Measurements from ENCODE around the gene GDF2.
A peak's percentile ranks its signal among the peaks of the same experiment; 100 is the strongest.

Gene GDF2

DNA sequence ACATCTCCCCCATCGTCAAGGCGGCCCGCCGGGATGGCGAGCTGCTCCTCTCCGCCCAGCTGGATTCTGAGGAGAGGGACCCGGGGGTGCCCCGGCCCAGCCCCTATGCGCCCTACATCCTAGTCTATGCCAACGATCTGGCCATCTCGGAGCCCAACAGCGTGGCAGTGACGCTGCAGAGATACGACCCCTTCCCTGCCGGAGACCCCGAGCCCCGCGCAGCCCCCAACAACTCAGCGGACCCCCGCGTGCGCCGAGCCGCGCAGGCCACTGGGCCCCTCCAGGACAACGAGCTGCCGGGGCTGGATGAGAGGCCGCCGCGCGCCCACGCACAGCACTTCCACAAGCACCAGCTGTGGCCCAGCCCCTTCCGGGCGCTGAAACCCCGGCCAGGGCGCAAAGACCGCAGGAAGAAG is 12.2 kb upstream of the GDF2 start:
- Mint-ChIP-seq H3K27me3 (peaks cover 0 to 6% of the 10 kb centered on the region in 2 donors), H3K4me1 (ENCODE audit: low read depth in 2 of 2) (peaks cover 0 to 13% of the 10 kb centered on the region in 2 donors), H3K27ac (no peak overlapping the region)

DNA sequence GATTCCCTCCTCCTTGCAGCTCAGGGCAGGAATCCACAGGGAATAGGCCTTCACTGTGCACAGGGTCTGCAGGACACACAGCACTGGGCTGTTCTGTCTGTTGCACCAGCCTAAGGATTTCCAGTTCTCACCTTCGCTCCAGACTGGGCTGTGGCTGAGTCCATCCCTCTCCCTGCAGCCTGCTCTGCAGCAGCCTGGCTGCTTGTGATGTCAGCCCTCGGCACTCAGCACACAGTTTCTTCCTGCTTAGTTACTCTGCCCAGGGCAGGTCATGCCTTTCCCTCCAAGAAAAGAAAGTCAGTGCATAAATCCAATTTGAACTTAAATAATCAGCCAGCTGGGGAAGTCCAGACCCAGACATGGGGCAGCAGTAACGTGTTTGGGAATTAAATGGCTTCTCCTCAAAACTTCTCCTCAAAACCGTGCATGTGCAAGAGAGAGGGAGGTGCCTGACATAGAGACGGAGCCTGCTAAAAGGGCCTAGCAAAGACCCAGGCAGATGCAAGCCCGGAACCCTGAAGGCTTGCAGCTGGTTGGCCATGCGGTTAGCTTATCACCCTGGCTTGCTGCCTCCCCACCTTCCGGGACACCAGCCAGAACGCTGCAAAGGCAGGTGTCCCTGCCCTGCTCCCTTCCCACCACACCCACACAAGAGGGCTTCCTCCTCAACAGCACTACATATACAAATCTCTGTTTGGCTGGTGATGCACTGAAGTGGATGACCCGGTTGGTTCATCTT is 10.9 kb upstream of the GDF2 start:
- H3K27me3 Mint-ChIP-seq: peaks cover 0 to 6% of the 10 kb centered on the region in 2 donors
- H3K27ac Mint-ChIP-seq: no peak overlapping the region
- peak; percentile 5 to 25 (median 18) for DNase-seq
- no peaks in the 10 kb centered on the region for H3K36me3 Mint-ChIP-seq (ENCODE audit: insufficient read depth)
- ATAC-seq (replicated peaks): peak; percentile 73
- H3K4me1 Mint-ChIP-seq (ENCODE audit: low read depth in 2 of 2): peaks cover 0 to 13% of the 10 kb centered on the region in 2 donors
- peak overlapping the region; percentile 17 to 51 for H3K4me3 Mint-ChIP-seq
- H3K9me3 Mint-ChIP-seq: no peaks in the 10 kb centered on the region

More for the DNA sequence above, 12.2 kb upstream of the GDF2 start:
- Mint-ChIP-seq H3K9me3 (no peaks in the 10 kb centered on the region), H3K36me3 (ENCODE audit: insufficient read depth) (no peaks in the 10 kb centered on the region), H3K4me3 (no peak overlapping the region)
- ATAC-seq (replicated peaks): no peak
- no peak for DNase-seq

DNA sequence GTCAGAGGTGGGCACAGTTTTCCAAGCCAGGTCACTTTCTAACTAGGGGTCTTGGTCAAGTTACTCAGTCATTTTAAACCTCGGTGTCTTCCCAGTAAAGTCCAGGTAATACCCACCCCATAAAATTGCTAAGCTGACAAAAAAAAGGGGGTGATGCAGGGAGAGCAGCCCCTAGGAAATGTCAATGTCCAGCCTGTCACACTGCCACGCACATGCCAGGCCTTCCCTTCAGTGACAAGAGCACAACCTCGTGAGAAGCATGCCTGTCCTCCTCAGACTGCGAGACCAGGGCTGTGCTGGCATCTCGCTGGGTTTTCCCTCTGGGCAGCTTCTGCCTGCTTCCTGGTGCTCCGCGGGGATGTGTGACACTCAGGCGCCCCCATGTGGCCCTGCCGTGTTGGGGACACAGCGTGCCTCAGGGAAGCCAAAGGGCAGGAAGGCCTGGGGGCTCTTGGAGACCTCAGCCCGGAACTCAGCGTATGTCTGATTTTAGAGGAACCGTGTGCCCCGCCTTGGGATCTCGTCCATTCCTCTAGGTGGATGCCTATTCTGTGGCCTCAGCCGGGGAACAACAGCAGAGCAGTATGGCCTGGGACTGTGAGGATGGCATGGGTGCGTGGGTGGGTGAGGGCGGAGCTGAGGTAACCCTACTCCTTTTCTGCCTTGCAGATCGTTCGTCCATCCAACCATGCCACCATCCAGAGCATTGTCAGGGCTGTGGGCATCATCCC is 10.2 kb upstream of the GDF2 start:
- DNase-seq: peak; percentile 41 to 65 (median 49)
- peak; percentile 81 for ATAC-seq (replicated peaks)
- Mint-ChIP-seq H3K9me3 (no peaks in the 10 kb centered on the region), H3K36me3 (ENCODE audit: insufficient read depth) (no peaks in the 10 kb centered on the region), H3K27me3 (peaks cover 0 to 6% of the 10 kb centered on the region in 2 donors), H3K4me1 (ENCODE audit: low read depth in 2 of 2) (peaks cover 0 to 13% of the 10 kb centered on the region in 2 donors), H3K4me3 (peak overlapping the region; percentile 17 to 51), H3K27ac (no peak overlapping the region)

DNA sequence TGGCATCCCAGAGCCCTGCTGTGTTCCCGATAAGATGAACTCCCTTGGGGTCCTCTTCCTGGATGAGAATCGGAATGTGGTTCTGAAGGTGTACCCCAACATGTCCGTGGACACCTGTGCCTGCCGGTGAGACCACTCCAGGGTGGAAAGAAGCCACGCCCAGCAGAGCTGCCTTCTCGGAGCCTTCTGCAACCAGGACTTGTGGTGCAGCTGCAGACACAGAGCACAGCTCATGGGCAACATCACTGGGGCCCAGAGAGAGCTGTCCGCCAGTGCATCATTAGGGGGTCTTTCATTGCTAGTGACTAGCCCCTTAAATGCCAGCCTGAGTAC is 9.6 kb upstream of the GDF2 start:
- no peaks in the 10 kb centered on the region for H3K36me3 Mint-ChIP-seq (ENCODE audit: insufficient read depth)
- no peak overlapping the region for H3K4me3 Mint-ChIP-seq
- no peak overlapping the region for H3K27ac Mint-ChIP-seq
- DNase-seq (no peak), ATAC-seq (replicated peaks) (no peak)
- no peaks in the 10 kb centered on the region for H3K9me3 Mint-ChIP-seq
- peaks cover 0 to 6% of the 10 kb centered on the region in 2 donors for H3K27me3 Mint-ChIP-seq
- H3K4me1 Mint-ChIP-seq (ENCODE audit: low read depth in 2 of 2): peaks cover 0 to 13% of the 10 kb centered on the region in 2 donors

DNA sequence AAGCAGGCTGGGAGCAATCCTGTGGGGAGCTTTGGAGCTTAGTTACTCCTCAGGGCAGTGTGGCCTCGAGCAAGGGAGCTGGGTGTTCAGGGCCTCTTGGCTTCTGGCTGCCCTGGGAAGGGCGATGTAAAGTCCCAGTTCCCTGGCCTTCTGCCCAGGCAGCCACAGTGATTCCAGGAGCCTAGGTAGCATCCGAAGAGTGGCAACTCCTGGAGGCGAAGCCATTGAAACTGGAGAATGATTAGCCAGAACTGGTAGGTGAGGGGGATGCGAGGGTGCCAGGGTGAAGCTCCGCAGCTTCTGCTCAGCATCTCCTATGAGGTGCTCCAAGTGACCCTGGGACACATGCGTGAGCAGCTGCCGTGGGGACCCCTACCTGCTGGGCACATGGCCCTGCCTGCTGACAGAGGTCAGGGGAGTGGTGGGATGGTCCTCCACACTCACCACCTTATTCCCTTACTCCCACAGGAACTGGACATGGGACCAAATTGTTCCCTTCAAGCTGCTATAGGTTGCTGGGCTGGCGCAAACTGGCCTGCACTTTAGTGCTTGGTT is 7.8 kb upstream of the GDF2 start:
- no peak for ATAC-seq (replicated peaks)
- Mint-ChIP-seq H3K9me3 (no peaks in the 10 kb centered on the region), H3K4me1 (ENCODE audit: low read depth in 2 of 2) (peaks cover 0 to 13% of the 10 kb centered on the region in 2 donors), H3K27ac (no peak overlapping the region), H3K4me3 (no peak overlapping the region), H3K36me3 (ENCODE audit: insufficient read depth) (no peaks in the 10 kb centered on the region), H3K27me3 (peaks cover 0 to 1% of the 10 kb centered on the region in 2 donors)
- DNase-seq: no peak

DNA sequence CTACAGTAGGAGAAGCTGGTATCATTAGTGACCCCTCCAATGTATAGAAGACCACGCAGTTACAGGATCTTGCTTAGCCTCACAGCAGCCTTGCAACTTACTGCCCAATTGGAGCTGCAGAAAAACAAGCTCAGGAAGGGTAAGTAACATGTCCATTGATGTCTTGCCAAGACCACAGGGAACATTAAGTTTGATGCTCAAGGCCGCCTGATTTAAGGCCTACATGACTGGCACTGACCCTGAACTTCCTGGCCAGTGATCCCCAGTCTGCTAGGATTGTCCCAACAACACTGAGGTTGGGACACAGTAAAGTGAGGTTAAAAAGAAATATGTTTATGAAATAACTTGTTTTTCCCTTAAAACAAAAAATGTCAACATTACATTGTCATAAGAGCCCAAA is 6.8 kb upstream of the GDF2 start:
- no peak for ATAC-seq (replicated peaks)
- no peaks in the 10 kb centered on the region for H3K9me3 Mint-ChIP-seq
- no peaks in the 10 kb centered on the region for H3K36me3 Mint-ChIP-seq (ENCODE audit: insufficient read depth)
- DNase-seq: no peak
- peaks cover 0 to 13% of the 10 kb centered on the region in 2 donors for H3K4me1 Mint-ChIP-seq (ENCODE audit: low read depth in 2 of 2)
- H3K27me3 Mint-ChIP-seq: no peaks in the 10 kb centered on the region
- H3K27ac Mint-ChIP-seq: no peak overlapping the region
- no peak overlapping the region for H3K4me3 Mint-ChIP-seq

DNA sequence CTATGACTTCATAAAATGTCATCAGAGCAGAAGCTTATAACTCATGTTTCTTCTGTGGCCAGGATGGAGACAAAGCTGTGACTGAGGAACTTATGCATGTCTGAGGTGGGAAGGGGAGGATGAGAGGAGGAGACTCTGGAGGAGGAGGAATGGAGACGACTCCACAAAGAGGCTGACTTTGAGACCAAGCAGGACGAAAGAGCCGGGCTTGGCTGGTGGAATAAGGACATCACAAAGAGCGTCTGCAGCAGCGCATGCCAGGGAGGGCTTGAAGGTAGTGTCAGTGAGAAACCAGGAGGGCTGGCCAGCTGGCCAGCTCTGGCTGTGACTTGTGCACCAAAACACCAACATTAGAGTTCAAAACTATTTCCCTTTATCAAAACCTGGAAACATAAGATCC is 6.1 kb upstream of the GDF2 start:
- peaks cover 0 to 12% of the 10 kb centered on the region in 2 donors for H3K4me1 Mint-ChIP-seq (ENCODE audit: low read depth in 2 of 2)
- ATAC-seq (replicated peaks) (no peak), DNase-seq (no peak)
- H3K36me3 Mint-ChIP-seq (ENCODE audit: insufficient read depth): no peaks in the 10 kb centered on the region
- peaks cover 5 to 6% of the 10 kb centered on the region in 2 donors for H3K27me3 Mint-ChIP-seq
- no peaks in the 10 kb centered on the region for H3K9me3 Mint-ChIP-seq
- H3K27ac Mint-ChIP-seq: no peak overlapping the region
- no peak overlapping the region for H3K4me3 Mint-ChIP-seq

DNA sequence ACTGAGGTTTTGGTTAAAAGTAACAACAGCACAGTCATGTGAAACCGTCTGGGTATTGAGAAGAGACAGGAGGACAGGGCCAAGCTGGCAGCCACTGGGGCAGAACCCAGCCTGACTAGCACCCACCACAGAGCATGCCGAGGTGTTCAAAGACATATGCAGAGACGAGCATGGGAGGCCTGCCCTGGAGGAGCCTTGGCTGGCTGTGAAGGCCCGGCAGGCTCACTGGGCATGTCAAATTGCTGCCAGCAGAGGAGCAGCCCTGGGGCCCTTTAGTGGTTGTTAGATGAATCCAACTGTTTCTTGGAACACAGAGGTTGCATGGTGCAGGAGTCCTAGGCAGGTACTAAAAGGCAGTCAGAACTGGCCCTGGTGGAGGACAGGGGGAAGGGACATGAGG is 5.0 kb upstream of the GDF2 start:
- no peaks in the 10 kb centered on the region for H3K9me3 Mint-ChIP-seq
- DNase-seq (no peak), ATAC-seq (replicated peaks) (no peak)
- no peak overlapping the region for H3K27ac Mint-ChIP-seq
- H3K27me3 Mint-ChIP-seq: peaks cover 14 to 18% of the 10 kb centered on the region in 2 donors
- peaks cover 0 to under 1% of the 10 kb centered on the region in 2 donors for H3K4me1 Mint-ChIP-seq (ENCODE audit: low read depth in 2 of 2)
- H3K36me3 Mint-ChIP-seq (ENCODE audit: insufficient read depth): no peaks in the 10 kb centered on the region
- no peak overlapping the region for H3K4me3 Mint-ChIP-seq

DNA sequence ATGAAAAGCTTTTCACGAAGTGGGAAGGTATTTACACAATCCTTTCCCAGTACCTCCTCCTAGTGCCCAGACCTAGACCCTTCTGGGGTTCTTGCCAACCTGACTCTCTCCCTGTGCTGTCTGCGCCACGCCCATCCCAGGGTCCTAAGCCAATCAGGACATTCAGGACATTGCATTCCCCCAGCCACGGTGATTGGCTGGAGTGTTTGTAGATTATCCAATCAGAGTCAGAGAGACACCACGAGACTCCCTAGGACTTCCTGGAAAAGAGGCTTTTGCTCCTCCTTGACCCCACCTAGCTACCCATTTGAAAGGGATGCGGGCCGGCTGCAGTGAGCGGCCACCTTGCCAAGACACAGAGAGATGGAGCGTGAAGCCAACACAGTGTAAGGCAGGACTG is 3.5 kb upstream of the GDF2 start:
- Mint-ChIP-seq H3K27ac (no peak overlapping the region), H3K27me3 (peaks cover 14 to 22% of the 10 kb centered on the region in 2 donors), H3K4me1 (ENCODE audit: low read depth in 2 of 2) (no peaks in the 10 kb centered on the region), H3K4me3 (no peak overlapping the region), H3K9me3 (no peaks in the 10 kb centered on the region), H3K36me3 (ENCODE audit: insufficient read depth) (no peaks in the 10 kb centered on the region)
- DNase-seq: no peak
- ATAC-seq (replicated peaks): no peak

DNA sequence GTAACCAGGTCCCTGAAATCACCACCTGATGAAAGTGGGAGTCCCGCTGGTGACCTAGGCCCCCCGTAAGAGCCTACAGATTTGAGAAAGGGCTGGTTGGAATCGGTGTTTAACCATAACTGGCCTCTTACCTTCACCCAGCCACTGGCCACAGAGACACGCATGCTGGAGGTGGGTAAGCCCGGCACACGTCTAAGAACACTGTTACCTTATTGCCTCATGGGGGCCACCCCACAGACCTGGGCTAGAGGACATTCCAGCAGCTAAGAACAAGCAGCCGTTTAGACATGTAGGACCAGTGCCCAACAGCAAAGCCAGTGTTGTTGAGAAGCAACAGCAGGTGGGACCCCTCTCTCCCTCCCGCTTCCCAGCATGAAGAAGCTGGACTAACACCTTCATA is 2.5 kb upstream of the GDF2 start:
- Mint-ChIP-seq H3K27me3 (peaks cover 14 to 25% of the 10 kb centered on the region in 2 donors), H3K4me1 (ENCODE audit: low read depth in 2 of 2) (no peaks in the 10 kb centered on the region), H3K9me3 (no peaks in the 10 kb centered on the region), H3K4me3 (no peak overlapping the region), H3K36me3 (ENCODE audit: insufficient read depth) (no peaks in the 10 kb centered on the region), H3K27ac (no peak overlapping the region)
- ATAC-seq (replicated peaks) (no peak), DNase-seq (no peak)

DNA sequence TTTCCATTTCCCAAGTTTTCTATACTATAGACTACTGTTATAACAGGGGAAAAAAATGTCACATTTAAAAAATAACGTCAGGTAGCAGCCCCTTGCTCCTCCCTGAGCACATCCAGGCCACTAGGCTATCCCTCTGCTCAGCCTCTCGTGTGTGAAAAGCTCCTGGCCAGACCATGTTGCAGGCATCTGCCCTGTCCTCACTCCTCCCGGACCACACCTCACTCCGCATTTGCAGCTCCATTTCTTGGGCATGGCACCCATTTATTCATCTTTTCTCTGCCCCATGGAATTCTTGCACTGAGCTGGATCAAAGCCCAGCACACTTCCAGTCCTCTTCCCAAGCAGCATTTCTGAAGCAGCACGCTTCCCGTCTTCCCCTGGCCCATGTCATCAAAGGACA is 1.4 kb upstream of the GDF2 start:
- H3K27me3 Mint-ChIP-seq: peaks cover 14 to 28% of the 10 kb centered on the region in 2 donors
- DNase-seq: no peak
- H3K4me1 Mint-ChIP-seq (ENCODE audit: low read depth in 2 of 2): no peaks in the 10 kb centered on the region
- no peak overlapping the region for H3K4me3 Mint-ChIP-seq
- H3K9me3 Mint-ChIP-seq: no peaks in the 10 kb centered on the region
- no peaks in the 10 kb centered on the region for H3K36me3 Mint-ChIP-seq (ENCODE audit: insufficient read depth)
- no peak for ATAC-seq (replicated peaks)
- H3K27ac Mint-ChIP-seq: no peak overlapping the region

DNA sequence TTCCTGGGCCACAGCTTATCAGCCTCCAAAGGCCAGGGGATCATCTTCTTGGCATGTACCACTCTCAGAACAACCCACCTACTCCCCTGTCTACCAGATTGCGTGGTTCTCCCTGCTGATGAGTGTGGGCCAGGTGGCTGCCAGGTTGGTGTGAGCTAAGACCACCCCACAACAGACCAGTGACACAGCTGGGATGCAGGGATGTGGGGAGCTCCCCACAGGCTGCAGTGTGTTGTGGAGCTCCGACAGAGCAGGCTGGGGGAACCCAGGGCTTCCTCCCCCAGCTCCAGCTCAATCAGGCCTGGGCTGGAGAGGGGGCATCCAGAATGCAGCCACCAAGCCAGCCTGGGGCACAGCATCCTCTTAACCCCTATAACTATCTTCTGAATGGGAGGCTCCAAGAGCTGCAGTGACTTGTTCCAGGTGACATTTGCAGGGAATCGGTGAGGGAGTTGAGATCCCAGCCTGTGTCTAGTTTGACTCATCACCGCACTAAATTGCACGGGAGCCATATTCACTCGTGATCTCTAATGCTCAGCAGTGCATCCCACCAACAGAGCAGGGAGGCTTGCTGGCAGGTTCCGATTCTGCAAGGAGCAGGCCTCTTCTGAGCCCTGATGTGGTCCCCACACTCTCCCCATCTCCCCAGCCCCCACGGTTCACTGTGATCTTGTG is 596 bp upstream of the GDF2 start:
- Mint-ChIP-seq H3K9me3 (no peaks in the 10 kb centered on the region), H3K27me3 (peaks cover 14 to 28% of the 10 kb centered on the region in 2 donors), H3K4me3 (no peak overlapping the region), H3K4me1 (ENCODE audit: low read depth in 2 of 2) (no peaks in the 10 kb centered on the region), H3K36me3 (ENCODE audit: insufficient read depth) (no peaks in the 10 kb centered on the region), H3K27ac (no peak overlapping the region)
- DNase-seq (no peak), ATAC-seq (replicated peaks) (no peak)

DNA sequence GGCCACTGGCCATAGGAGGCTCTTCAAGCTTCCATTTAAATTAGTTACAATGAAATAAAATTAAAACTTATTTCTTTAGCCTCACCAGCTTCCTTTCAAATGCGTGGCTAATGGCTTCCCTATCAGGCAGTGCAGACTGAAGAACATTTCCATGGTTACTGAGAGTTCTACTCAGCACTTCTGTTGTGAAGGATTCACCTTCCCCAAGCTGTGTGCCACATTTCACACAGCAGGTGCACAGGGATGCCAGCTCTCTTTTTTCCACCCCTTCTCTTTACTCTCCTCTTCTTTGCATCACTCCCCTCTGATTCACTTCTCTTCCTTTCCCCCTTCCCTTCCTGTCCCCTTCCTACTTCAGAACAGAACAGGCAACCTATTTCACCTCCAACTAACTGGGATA is 833 bp downstream of the GDF2 start:
- Mint-ChIP-seq H3K9me3 (peaks cover 6 to 7% of the 10 kb centered on the region in 2 donors), H3K4me3 (no peak overlapping the region), H3K36me3 (ENCODE audit: insufficient read depth) (no peaks in the 10 kb centered on the region), H3K27ac (no peak overlapping the region), H3K4me1 (ENCODE audit: low read depth in 2 of 2) (peaks cover 0 to 6% of the 10 kb centered on the region in 2 donors), H3K27me3 (peaks cover 14 to 28% of the 10 kb centered on the region in 2 donors)
- ATAC-seq (replicated peaks): no peak
- DNase-seq: no peak

Measured in effector memory CD8-positive, alpha-beta T cell (primary cell).